Umbilical cord (tissue), 2 donors: ENCODE results near the gene NSUN3. TPM values are rescaled to one million over a fixed set of nuclear protein-coding genes. Genes with fewer than 3 reads are reported as not detected.

Source experiments
- DNase-seq: peaks from one replicate; pipeline ENCODE4 v3.0.0-alpha.2; 2015; ENCODE audit warnings: low spot score
- total RNA-seq: library from RNA; depleted of rRNA; stranded (reverse); fragments of >200 nt; gene quantifications from one replicate; pipeline ENCODE4 v1.2.3, GENCODE V29; 2014; ENCODE audit warnings: low replicate concordance; ENCODE audit not compliant: insufficient read depth

NSUN3 gene
- total RNA-seq, 1 donor from 2014 or later = 19.3 TPM

GRCh38 chr3:94118390-94118789 is 55.5 kb downstream of the NSUN3 start:
- DNase-seq = no peak

DNA sequence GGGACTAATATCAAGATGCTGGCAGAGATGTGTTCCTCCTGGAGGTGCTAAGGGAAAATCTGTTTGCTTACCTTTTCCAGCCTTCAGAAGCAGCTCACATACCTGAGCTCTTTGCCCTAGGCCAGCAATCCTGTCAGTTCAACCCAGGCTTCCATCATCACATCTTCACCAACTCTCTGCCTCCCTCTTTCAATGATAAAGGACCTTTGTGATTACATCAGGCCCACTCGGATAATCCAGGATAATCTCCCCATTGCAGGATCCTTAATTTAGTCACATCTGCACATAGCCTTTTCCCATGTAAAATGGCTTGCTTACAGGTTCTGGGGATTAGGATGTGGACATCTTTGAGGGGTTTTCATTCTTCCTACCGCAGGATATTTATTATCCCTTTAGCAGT is 58.3 kb downstream of the NSUN3 start:
- DNase-seq = no peak

GRCh38 chr3:94127115-94127514 is 64.3 kb downstream of the NSUN3 start:
- no peak for DNase-seq

DNA sequence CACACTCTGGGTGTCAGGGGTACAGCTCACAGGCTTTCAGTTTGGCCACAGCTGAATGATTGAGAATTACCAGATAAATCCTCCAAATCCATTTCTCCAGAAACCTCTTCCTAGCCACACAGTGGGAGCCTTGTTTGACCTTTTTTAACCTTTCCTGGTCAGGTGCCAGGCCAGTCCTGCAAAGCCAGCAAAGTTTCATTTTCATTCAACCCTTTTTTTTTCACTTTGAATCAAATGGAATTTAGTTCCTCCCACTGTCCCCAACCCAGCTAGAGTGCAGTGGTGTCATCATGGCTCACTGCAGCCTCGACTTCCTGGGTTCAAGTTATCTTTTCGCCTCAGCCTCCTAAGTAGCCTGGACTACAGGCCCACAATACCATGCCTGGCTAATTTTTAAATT is 67.8 kb downstream of the NSUN3 start:
- DNase-seq = no peak

GRCh38 chr3:94132777-94133176 is 69.9 kb downstream of the NSUN3 start:
- no peak for DNase-seq

- DNase-seq = no peak
These were observed 73.3 kb downstream of the NSUN3 start for GRCh38 chr3:94136133-94136532.

DNA sequence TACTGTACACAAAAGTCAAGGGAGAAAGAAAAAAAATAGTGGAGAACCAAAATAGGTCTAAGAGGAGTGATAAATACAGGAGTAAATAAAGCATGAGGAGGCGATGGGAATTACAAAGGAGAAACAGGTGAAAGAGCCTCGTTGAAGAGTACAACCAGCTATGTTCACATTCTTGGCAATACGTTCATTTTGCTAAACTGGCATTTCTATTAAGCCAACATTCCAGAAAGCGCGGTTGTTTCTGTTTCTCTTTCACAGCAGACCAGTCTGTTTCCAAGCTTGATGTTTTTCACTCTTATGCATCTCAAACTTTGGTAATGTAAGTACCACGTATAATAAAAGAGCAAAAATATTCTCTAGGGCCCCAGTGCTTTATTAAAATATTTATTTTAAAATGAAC is 74.5 kb downstream of the NSUN3 start:
- DNase-seq = peak; percentile 41

- no peak for DNase-seq
These were observed 83.6 kb downstream of the NSUN3 start for GRCh38 chr3:94146455-94146854.

GRCh38 chr3:94147012-94147411 is 84.2 kb downstream of the NSUN3 start:
- no peak for DNase-seq

GRCh38 chr3:94150113-94150512 is 87.3 kb downstream of the NSUN3 start:
- DNase-seq = no peak

DNA sequence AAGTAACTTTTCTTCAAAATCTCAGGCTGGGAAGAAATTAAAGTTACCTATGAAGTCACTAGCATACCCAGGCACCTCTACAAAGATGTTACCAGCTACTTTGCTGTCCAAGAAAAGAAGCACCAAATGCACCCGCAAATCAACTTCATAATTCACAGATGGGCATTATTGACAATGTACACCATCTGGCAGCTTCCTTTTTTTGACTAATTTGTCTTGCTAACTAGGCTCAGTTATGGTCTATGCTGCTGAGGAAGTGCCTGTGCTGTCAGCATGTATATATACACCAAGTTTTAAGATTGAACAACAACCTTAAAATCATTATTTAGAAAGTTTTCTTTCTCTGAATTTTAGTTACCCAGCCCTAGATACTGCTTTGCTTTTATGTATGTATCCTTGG is 93.8 kb downstream of the NSUN3 start:
- DNase-seq = no peak

GRCh38 chr3:94158512-94158911 is 95.7 kb downstream of the NSUN3 start:
- no peak for DNase-seq

DNA sequence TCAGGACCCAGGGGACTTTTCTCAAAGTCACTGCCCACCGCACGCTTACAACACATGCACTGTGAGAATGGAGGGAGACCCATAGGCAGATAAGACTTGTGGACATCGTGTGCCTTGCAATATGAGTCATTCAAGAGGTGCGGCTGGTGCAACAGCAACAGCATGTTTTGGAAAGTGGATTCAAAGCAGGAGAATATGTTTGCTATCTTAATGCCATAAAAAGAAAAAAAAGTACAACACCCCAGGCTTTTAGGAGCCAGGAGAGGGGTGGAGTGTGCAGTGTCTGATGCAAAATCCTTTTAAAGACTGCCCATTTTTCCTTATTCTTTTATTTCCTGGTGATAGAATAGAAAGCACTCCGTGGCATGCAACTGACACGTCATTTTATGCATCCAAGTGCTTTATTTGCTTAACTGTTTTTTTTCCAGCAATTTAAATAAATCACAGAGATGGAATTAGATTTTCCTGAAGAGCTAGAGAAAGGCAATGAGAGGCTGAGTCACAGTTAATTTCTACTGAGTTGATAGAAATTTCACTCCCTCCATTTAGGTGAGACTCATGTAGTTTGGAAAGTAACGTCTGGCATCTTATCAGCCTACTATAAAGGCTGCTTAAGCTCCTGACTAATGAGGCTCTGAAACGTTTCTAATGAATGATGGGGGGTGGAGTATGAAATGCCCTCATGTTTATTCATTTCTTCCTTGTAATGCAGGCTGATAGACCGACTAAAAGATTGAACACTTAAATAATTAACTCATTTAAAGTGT is 96.4 kb downstream of the NSUN3 start:
- peak; percentile 84 for DNase-seq

GRCh38 chr3:94162700-94163099 is 99.8 kb downstream of the NSUN3 start:
- no peak for DNase-seq

DNA sequence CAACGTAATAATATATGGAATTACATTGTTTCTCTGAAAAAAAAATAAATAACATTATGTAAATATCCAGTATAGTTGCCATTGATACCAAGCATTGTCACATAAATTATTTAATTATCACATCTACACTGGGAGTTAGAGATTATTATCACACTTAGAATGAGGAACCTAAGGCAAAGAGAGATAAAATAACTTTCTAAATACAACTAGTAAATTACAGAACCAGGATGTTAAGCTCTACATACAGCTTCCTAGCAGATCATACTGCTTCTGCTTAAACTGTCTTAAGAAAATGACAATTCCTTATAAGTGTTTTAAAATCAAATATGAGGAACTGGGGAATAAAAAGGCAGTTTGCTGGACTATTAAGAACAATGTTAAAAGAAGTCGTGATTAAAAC is 104.5 kb downstream of the NSUN3 start:
- no peak for DNase-seq

DNA sequence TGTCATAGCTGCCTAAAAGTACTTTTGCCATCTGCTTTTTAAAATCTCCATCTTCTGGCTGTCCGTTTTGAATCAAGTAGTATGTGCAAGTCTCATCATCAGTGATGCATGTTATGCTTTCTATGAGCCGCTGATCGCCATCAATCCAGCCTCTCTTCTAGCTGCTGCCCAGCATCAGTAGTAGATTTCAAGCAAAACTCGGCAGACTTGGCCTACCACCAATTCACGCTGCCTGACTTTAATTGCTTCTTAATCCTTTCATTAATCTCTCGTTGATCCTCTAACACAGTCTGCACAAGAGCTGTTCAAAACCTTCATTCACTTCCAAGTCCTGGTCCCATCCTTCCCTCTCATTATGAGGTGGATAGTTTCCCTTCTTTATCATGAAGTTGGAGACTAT is 104.9 kb downstream of the NSUN3 start:
- DNase-seq = no peak

DNA sequence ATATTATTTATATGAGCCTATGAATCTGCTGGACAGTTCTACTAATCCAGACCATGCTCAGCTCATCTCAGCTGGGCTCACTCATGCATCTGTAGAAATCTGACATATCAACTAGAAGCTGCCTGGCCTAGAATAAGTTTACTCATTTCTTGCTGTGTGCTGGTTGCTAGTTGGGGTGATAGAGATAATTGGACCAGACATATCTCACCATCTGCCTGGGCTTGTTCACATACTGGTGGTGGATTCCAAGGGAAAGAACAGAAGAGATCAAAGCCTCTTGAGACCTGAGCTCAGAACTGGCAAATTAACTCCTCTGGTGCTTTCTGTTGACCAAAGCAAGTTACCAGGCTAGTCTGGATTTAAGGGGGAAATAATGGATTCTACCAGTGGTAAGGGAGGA is 109.1 kb downstream of the NSUN3 start:
- DNase-seq = peak; percentile 90

DNA sequence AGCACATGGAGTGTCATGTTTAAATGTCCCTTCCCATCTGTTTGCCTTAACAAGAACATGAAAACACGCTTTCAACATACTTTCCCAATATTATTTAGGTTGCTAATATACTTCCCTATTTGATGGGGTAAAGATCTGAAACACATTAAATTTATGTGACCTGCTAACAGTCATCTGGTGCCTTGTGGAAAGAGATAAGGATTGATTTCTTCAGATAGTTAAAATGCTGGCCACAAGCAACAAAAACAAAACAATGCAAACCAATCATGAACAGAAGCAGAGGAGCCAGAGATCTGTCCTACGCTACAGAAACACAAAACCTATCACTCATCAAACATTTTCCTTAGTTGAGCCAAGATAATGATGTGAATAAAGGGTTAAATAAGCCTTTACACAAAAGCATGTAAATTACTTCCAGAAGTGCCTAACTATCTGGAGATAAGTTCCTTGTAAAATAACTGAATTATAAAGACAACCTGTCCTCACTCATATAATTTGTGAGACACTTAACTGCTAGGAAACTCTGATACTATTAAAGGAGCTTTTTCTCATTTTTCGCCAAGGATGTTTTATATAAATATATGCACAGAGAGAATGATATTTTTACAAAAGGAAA is 109.9 kb downstream of the NSUN3 start:
- peak; percentile 27 for DNase-seq

- DNase-seq = peak; percentile 70
These were observed 111.0 kb downstream of the NSUN3 start for GRCh38 chr3:94173673-94174434.

GRCh38 chr3:94175677-94176076 is 112.8 kb downstream of the NSUN3 start:
- no peak for DNase-seq

DNA sequence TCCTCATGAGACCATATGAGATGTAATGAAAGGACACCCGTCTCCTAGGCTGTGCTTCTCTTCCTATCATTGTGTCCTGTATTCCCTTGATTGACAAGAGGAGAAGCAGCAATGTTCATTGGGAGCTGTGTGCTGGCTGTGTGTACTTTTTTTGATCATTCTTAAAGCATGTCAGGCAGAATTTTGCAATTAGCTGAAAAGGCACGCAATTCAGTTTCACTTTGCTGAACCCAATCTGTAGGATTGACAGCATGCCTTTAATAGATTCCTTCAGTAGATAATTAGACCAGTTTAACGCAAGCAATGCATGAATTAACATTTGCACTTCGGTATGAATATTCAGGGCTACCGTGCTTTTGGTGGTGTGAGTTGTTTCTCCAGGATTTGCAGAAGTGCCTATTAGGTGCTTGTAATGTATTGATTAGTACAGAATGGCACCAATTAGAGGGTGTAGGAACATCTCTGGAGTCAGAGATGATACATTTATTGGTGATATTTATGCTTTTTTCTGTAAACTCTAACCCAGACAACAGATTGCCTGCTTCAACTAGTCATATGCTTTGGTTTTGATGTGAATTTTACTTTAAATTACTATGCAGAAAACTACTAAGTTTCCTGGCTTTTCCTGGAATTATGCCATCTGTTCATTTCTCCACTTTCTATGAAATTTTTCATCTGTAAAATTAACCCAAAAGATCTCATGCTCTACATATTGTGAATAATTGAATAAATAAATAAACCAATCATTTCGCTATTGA is 114.3 kb downstream of the NSUN3 start:
- no peak for DNase-seq
